Vagina (tissue), 2 donors: Measurements from ENCODE around the gene DDIT3. TPM values are rescaled to one million over a fixed set of nuclear protein-coding genes. Genes with fewer than 3 reads are reported as not detected.
"Not testable (repeated sequence)": the region's sequence is repeated elsewhere in the genome, so short reads cannot be mapped to it uniquely, and the experiment has no call there.

Source experiments
- DNase-seq, 2 donors: peaks; one replicate each; pipeline ENCODE4 v3.0.0-alpha.2; 2017; ENCODE audit errors: extremely low spot score in 2 of 2
- H3K27ac ChIP-seq: fragments of 200-600 bp; sonication (generic); one replicate; pipeline ENCODE4 v1.5.1; 2019
- H3K27me3 ChIP-seq: fragments of 200-600 bp; sonication (generic); one replicate; pipeline ENCODE4 v1.5.1; 2019
- H3K36me3 ChIP-seq, 2 donors: fragments of 200-600 bp; sonication (generic); one replicate each; pipeline ENCODE4 v1.5.1; 2017 to 2019
- H3K4me1 ChIP-seq: fragments of 200-600 bp; sonication (generic); one replicate; pipeline ENCODE4 v1.5.1; 2019
- H3K4me3 ChIP-seq, 2 donors: fragments of 200-600 bp; sonication (generic); 1 replicate in 1 of 2; 2 replicates in 1 of 2; pipeline ENCODE4 v1.5.1; 2016 to 2019
- H3K9me3 ChIP-seq: fragments of 200-600 bp; sonication (generic); one replicate; pipeline ENCODE4 v1.5.1; 2019
- POLR2A ChIP-seq, 2 donors: fragments of 450-650 bp; IDR thresholded peaks; one replicate each; pipeline ENCODE4 v1.6.1; 2017; ENCODE audit warnings: antibody characterized with exemption in 2 of 2, mild to moderate bottlenecking in 2 of 2, moderate library complexity in 2 of 2
- POLR2AphosphoS5 ChIP-seq, 2 donors: sonication (generic); formaldehyde crosslinking; IDR thresholded peaks; one replicate each; pipeline ENCODE4 v1.9.0; 2017; ENCODE audit warnings: antibody characterized with exemption in 2 of 2, mild to moderate bottlenecking in 2 of 2, low read depth in 1 of 2; ENCODE audit not compliant: insufficient read depth in 1 of 2
- intact Hi-C: fragments of 100-400 bp; cut with DNase I; formaldehyde crosslinking; loops from one replicate; pipeline ENCODE4 v1.15.1; 2023
- total RNA-seq: library from RNA; depleted of rRNA; stranded (reverse); fragments of >200 nt; gene quantifications from one replicate; pipeline ENCODE4 v1.2.3, GENCODE V29; 2016
- TF ChIP-seq, protein P1 (sequence below), 3 experiments: fragments of 450-650 bp in 2 of 3; fragments of 200-600 bp in 1 of 3; sonication (generic) in 1 of 3; IDR thresholded peaks; one replicate each; pipeline ENCODE4 v1.5.1; 2017 to 2019; ENCODE audit warnings: antibody characterized with exemption in 3 of 3, mild to moderate bottlenecking in 2 of 3, moderate library complexity in 2 of 3

DDIT3 gene
- total RNA-seq, 1 donor from 2014 or later: 25.0 TPM

DNA sequence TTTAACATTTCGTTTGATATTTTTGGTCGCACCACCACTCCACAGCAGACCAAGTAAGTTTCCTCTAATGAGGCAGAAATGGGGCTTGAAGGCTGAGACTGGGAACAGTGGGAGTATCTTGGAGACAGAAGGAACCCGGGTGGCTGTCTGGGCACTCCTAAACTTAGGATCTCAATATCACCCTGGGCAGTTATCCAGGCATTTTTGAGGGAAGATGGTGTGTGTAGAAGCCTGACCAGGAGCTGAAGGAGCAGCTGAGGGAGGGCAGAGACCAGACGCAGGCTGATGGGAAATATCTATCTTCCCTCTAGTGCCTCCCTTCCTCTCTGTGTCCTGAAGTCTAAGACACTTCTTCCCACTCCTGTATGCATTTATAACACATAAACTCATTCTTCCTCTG, 21.7 kb downstream of the DDIT3 start:
- no peaks in the 10 kb centered on the region for H3K9me3 ChIP-seq
- no peaks in the 10 kb centered on the region for H3K4me1 ChIP-seq
- peaks cover 0 to 71% of the 10 kb centered on the region in 2 donors for H3K36me3 ChIP-seq
- TF ChIP-seq POLR2A (IDR thresholded peaks at IDR 0.05) (no peak), POLR2AphosphoS5 (IDR thresholded peaks at IDR 0.05; ENCODE audit: insufficient read depth in 1 of 2, low read depth in 1 of 2) (no peak)
- TF ChIP-seq, protein P1, sequence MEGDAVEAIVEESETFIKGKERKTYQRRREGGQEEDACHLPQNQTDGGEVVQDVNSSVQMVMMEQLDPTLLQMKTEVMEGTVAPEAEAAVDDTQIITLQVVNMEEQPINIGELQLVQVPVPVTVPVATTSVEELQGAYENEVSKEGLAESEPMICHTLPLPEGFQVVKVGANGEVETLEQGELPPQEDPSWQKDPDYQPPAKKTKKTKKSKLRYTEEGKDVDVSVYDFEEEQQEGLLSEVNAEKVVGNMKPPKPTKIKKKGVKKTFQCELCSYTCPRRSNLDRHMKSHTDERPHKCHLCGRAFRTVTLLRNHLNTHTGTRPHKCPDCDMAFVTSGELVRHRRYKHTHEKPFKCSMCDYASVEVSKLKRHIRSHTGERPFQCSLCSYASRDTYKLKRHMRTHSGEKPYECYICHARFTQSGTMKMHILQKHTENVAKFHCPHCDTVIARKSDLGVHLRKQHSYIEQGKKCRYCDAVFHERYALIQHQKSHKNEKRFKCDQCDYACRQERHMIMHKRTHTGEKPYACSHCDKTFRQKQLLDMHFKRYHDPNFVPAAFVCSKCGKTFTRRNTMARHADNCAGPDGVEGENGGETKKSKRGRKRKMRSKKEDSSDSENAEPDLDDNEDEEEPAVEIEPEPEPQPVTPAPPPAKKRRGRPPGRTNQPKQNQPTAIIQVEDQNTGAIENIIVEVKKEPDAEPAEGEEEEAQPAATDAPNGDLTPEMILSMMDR (IDR thresholded peaks at IDR 0.05): no peak
- intact Hi-C loops: no loop called here
- no peak for DNase-seq
- H3K4me3 ChIP-seq: no peak overlapping the region
- no peak overlapping the region for H3K27ac ChIP-seq
- no peaks in the 10 kb centered on the region for H3K27me3 ChIP-seq

DNA sequence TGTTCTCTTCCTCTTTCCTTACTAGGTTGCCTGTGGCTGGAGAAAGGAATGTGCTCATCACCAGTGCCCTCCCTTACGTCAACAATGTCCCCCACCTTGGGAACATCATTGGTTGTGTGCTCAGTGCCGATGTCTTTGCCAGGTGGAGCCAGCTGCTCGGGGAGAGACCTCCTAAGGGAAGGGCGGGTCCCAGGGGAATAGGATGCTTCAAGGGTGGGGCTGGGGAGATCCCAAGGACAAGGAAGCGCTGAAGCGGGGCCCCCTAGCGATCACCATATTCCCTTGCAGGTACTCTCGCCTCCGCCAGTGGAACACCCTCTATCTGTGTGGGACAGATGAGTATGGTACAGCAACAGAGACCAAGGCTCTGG, 22.2 kb downstream of the DDIT3 start:
- peaks cover 0 to 67% of the 10 kb centered on the region in 2 donors for H3K36me3 ChIP-seq
- intact Hi-C loops: no loop called here
- TF ChIP-seq POLR2A (IDR thresholded peaks at IDR 0.05) (no peak), POLR2AphosphoS5 (IDR thresholded peaks at IDR 0.05; ENCODE audit: insufficient read depth in 1 of 2, low read depth in 1 of 2) (no peak)
- TF ChIP-seq, protein P1 (IDR thresholded peaks at IDR 0.05): no peak
- H3K27me3 ChIP-seq: no peaks in the 10 kb centered on the region
- no peak for DNase-seq
- no peaks in the 10 kb centered on the region for H3K9me3 ChIP-seq
- H3K4me1 ChIP-seq: no peaks in the 10 kb centered on the region
- H3K27ac ChIP-seq: no peak overlapping the region
- H3K4me3 ChIP-seq: no peak overlapping the region

DNA sequence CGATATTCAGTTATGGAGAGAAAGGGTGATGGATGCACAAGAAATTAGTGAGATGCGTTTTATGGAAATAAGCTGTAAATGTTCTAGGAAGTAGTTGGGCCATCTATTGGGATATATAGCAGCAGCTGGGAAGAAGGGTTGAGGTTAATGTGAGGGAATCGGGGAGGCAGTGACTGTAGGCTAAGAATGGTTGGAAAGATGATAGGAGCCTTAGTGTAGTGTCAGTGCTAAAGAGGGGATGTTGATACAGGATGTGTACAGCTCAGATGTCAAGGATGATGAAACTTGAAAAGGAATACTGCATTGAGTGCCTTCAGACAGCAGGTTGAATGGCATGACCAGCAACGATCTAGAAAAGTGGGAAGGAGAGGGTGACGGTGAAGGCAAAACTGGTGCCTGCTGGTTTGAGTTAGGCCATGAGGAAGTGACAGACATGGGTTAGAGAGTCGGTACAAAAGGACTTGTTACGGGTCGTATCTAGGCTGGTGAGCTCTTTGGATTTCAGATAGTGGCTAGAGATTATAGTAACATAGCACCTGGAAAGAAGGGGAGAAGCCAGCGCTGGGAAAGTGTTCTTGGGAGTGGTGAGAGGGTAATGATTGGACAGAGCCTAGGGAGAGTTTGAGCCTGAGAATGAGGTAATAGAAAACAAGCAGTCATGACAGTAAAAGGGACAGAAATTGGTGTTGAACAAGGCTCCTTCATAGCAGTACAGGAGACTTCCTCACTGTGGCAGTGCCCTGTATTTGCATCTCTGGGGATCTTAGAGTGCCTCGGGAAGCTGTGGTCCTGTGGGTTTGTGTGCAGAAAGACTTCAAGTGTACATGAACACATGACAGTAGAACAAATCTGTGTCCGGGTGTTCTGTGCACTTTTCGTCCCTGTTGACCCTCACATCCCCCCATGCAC, 22.8 kb downstream of the DDIT3 start:
- Histone ChIP-seq H3K4me3 (no peak overlapping the region), H3K27me3 (no peaks in the 10 kb centered on the region), H3K27ac (no peak overlapping the region), H3K36me3 (peaks cover 0 to 63% of the 10 kb centered on the region in 2 donors), H3K4me1 (no peaks in the 10 kb centered on the region), H3K9me3 (no peaks in the 10 kb centered on the region)
- TF ChIP-seq, protein P1 (IDR thresholded peaks at IDR 0.05): no peak
- TF ChIP-seq POLR2A (IDR thresholded peaks at IDR 0.05) (no peak), POLR2AphosphoS5 (IDR thresholded peaks at IDR 0.05; ENCODE audit: insufficient read depth in 1 of 2, low read depth in 1 of 2) (no peak)
- no peak for DNase-seq
- intact Hi-C loops: no loop called here

DNA sequence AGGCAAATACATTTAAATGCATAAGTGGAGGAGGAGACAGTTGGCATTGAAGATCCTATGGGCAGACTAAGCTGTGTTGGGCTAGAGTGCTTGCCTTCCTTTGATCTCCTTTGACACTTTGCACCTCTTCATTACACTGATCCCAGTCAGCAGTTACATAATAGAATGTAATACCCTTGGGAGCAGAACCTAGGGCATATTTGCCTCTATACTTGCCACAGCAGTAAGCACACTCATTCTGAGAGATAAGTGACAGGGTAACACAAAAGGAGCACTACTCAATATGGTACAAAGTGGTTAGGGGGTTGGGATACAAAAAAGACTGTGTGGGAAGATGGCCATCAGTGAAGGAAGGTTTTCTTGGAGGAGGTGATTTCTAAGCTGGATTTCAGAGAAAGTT, 23.5 kb downstream of the DDIT3 start:
- intact Hi-C loops: no loop called here
- H3K9me3 ChIP-seq: no peaks in the 10 kb centered on the region
- H3K27me3 ChIP-seq: no peaks in the 10 kb centered on the region
- H3K27ac ChIP-seq: no peak overlapping the region
- no peak for DNase-seq
- TF ChIP-seq POLR2A (IDR thresholded peaks at IDR 0.05): no peak
- TF ChIP-seq, protein P1 (IDR thresholded peaks at IDR 0.05): no peak
- TF ChIP-seq POLR2AphosphoS5 (IDR thresholded peaks at IDR 0.05; ENCODE audit: insufficient read depth in 1 of 2, low read depth in 1 of 2): no peak
- H3K36me3 ChIP-seq: peaks cover 0 to 59% of the 10 kb centered on the region in 2 donors
- H3K4me1 ChIP-seq: no peaks in the 10 kb centered on the region
- no peak overlapping the region for H3K4me3 ChIP-seq

DNA sequence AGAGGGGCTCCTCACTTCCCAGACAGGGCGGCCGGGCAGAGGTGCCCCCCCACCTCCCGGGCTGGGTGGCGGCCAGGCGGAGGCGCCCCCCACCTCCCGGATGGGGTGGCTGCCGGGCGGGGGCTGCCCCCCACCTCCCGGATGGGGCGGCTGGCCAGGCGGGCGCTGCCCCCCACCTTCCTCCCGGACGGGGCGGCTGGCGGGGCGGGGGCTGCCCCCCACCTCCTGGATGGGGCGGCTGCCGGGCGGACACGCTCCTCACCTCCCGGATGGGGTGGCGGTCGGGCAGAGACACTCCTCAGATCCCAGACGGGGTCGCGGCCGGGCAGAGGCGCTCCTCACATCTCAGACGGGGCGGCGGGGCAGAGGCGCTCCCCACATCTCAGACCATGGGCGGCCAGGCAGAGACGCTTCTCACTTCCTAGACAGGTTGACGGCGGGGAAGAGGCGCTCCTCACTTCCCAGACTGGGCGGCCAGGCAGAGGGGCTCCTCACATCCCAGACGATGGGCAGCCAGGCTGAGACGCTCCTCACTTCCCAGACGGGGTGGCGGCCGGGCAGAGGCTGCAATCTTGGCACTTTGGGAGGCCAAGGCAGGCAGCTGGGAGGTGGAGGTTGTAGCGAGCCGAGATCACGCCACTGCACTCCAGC, 25.1 kb downstream of the DDIT3 start:
- H3K4me3 ChIP-seq, DNase-seq, intact Hi-C loops, H3K27me3 ChIP-seq, H3K9me3 ChIP-seq, H3K4me1 ChIP-seq, H3K27ac ChIP-seq: not testable (repeated sequence)
- peaks cover 0 to 61% of the 10 kb centered on the region in 2 donors for H3K36me3 ChIP-seq
